NT2/D1 (cell line): ENCODE measurements around the gene COL23A1.
"Not testable (repeated sequence)": the region's sequence is repeated elsewhere in the genome, so short reads cannot be mapped to it uniquely, and the experiment has no call there.

Experiments used
- DNase-seq: peaks from one replicate; pipeline ENCODE4 v3.0.0-alpha.2; 2011; ENCODE audit warnings: low read depth, low spot score
- H3K27me3 ChIP-seq: 2 replicates; pipeline ENCODE4 v1.6.0; 2011; ENCODE audit warnings: mild to moderate bottlenecking; ENCODE audit not compliant: insufficient read length, insufficient read depth
- H3K36me3 ChIP-seq: 2 replicates; pipeline ENCODE4 v1.6.1; 2011; ENCODE audit warnings: mild to moderate bottlenecking, low read length, mixed read lengths; ENCODE audit not compliant: insufficient read depth, insufficient read length
- H3K4me1 ChIP-seq: 2 replicates; pipeline ENCODE4 v1.5.1; 2011; ENCODE audit not compliant: insufficient read depth, insufficient read length
- H3K4me3 ChIP-seq: 2 replicates; pipeline ENCODE4 v1.5.1; 2011; ENCODE audit warnings: low read depth; ENCODE audit not compliant: insufficient read length
- H3K9ac ChIP-seq: 2 replicates; pipeline ENCODE4 v1.6.0; 2011; ENCODE audit warnings: low read depth; ENCODE audit not compliant: insufficient read length
- H3K9me3 ChIP-seq: 2 replicates; pipeline ENCODE4 v1.5.1; 2011; ENCODE audit warnings: mild to moderate bottlenecking, low read length; ENCODE audit not compliant: insufficient read depth
- SUZ12 ChIP-seq: IDR thresholded peaks from 2 replicates; pipeline ENCODE4 v1.6.1; 2011; ENCODE audit not compliant: insufficient read length, insufficient read depth; ENCODE audit errors: extremely low read depth
- YY1 ChIP-seq: IDR thresholded peaks from 2 replicates; pipeline ENCODE4 v1.6.1; 2011; ENCODE audit not compliant: insufficient read length, insufficient read depth
- ZNF274 ChIP-seq: IDR thresholded peaks from 2 replicates; pipeline ENCODE4 v1.6.1; 2011; ENCODE audit warnings: mild to moderate bottlenecking, low read depth, low read length

The COL23A1 gene

DNA sequence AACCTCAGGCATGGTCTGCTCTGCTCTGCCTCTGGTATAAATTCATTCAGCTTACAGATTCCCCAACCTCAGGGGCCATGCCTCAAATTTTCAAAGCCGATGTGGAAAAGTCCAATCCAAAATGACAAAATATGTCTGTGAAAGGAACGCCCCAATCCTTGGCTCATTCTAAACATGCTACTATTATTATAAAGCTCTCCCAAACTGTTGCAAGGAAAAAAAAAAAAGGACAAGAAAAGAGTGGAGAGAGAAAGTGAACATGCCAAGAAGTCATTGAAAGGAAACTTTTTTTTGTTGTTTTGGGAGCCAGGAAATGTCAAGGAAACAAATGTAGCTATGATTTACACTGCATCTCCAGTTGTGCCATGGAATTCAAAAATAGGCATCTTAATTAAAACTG, 3.8 kb downstream of the COL23A1 start:
- Histone ChIP-seq H3K9me3 (peaks cover 5% of the 10 kb centered on the region; the same call in 1 of the 2 replicates), H3K4me1 (no peaks in the 10 kb centered on the region), H3K36me3 (no peaks in the 10 kb centered on the region), H3K4me3 (no peak overlapping the region), H3K27me3 (peaks cover 24% of the 10 kb centered on the region), H3K9ac (no peak overlapping the region)
- DNase-seq = no peak
- no peak for TF ChIP-seq ZNF274
- TF ChIP-seq SUZ12 = no peak
- TF ChIP-seq YY1 = no peak

DNA sequence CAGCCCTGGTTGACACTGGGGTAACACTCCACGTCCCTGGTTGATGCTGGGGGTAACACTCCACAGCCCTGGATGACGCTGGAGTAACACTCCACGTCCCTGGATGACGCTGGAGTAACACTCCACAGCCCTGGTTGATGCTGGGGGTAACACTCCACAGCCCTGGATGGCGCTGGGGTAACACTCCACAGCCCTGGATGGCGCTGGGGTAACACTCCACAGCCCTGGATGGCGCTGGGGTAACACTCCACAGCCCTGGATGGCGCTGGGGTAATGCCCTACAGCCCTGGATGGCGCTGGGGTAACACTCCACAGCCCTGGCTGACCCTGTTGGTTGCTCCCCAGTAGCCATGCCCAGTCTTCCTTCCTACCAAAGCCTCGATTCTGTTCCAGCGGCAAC, 4.8 kb downstream of the COL23A1 start:
- not testable (repeated sequence) for H3K4me1 ChIP-seq, H3K36me3 ChIP-seq, H3K9ac ChIP-seq, H3K4me3 ChIP-seq, H3K9me3 ChIP-seq, DNase-seq
- H3K27me3 ChIP-seq = peaks cover 24% of the 10 kb centered on the region

DNA sequence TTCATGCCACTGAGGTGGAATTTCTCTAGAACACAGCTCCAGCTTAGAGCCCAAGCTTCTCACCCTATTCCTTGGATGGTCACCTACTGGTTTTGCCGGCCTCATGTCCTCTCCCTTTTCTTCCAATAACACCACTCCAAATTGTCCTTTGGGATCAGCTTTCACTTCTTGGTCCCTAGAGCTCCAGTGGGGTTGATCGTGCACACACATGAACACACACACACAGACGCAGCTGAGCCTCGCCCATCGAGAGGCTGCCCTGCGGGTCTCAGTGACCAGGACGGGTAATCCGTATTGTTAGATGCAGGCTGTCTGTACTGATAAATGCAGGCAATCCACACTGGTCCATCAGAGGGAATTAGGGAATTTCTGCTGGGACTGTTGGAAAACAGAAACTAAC, 6.9 kb downstream of the COL23A1 start:
- DNase-seq = no peak
- Histone ChIP-seq H3K27me3 (peaks cover 9% of the 10 kb centered on the region), H3K36me3 (no peaks in the 10 kb centered on the region), H3K4me3 (no peak overlapping the region), H3K9ac (no peak overlapping the region), H3K4me1 (no peaks in the 10 kb centered on the region), H3K9me3 (peaks cover 5% of the 10 kb centered on the region; the same call in 1 of the 2 replicates)
- TF ChIP-seq YY1 (no peak), ZNF274 (no peak), SUZ12 (no peak)

DNA sequence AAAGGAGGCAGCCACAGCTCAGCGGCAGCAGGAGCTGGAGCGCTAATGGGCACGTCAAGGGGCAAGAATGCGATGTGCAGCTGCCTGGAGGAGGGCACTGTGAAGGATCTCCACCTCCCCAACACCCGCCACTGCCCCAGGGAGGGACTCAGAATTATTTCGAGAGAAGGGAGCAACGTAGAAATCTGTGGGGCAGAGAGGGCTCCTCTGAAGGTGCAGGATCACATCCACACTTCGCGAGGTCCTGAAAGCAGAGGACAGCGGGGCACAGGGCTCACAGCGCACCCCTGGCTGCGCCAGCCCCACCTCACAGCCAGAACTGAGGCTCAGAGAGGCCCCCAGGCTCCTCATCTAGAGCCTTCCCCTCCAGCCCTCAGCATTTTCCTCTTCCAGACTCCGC, 7.9 kb downstream of the COL23A1 start:
- TF ChIP-seq ZNF274 = no peak
- no peak for TF ChIP-seq YY1
- TF ChIP-seq SUZ12 = no peak
- DNase-seq = no peak
- Histone ChIP-seq H3K9me3 (peaks cover 5% of the 10 kb centered on the region; the same call in 1 of the 2 replicates), H3K4me1 (peaks cover 4% of the 10 kb centered on the region), H3K36me3 (no peaks in the 10 kb centered on the region), H3K27me3 (no peaks in the 10 kb centered on the region), H3K9ac (no peak overlapping the region), H3K4me3 (no peak overlapping the region)

DNA sequence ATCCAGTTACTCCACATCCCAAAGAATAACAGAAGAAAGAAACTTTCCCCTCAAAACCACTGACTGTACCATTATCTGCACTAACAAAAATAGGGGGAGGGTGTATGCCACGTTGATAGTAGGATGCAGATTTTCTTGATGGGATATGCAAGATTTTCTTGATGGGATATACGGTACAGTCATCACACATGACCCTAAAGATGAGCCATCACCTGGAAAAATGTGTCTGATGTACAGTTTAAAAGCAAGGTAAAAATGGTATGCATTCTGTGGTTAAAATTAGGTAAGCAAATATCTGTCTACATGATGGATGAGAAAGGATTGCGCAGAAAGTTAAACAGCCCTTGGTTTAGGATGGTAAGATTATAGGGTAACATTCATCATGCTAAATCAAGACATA, 8.6 kb downstream of the COL23A1 start:
- H3K4me1 ChIP-seq = peaks cover 4% of the 10 kb centered on the region
- no peak for TF ChIP-seq YY1
- TF ChIP-seq SUZ12 = no peak
- TF ChIP-seq ZNF274 = no peak

DNA sequence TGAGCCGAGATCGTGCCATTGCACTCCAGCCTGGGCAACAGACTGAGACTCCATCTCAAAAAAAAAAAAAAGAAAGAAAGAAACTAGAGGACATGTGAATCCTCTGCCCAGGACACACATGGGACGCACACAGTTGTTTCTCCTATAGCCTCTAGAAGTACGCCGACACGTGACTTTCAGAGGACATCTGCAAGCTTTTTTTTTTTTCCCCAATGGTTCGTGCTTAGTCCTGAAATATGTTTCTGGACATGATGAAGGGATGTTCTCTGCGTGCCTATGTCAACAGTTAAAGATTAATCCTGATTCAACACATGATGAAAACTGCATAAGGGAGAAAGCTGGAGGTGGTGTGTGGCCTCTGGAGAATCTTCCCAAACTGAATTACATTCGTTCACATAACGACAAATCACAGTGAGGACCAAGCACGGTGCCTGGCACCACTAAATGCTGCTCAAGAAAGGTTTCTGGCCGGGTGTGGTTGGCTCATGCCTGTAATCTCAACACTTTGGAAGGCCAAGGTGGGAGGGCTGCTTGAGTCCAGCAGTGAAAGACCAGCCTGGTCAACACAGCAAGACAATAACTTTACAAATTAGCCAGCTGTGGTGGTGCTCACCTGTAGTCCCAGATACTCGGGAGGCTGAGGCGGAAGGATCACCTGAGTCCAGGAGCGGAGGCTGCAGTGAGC, 9.8 kb downstream of the COL23A1 start:
- peaks cover 3% of the 10 kb centered on the region for H3K27me3 ChIP-seq
- no peak for TF ChIP-seq YY1
- no peak for TF ChIP-seq ZNF274
- TF ChIP-seq SUZ12 = no peak
- H3K4me3 ChIP-seq = no peak overlapping the region
- peaks cover 3% of the 10 kb centered on the region; the same call in 1 of the 2 replicates for H3K9me3 ChIP-seq
- no peak overlapping the region for H3K9ac ChIP-seq
- peaks cover 6% of the 10 kb centered on the region for H3K36me3 ChIP-seq
- H3K4me1 ChIP-seq = peaks cover 4% of the 10 kb centered on the region
- no peak for DNase-seq

More for the DNA sequence above, 8.6 kb downstream of the COL23A1 start:
- no peak for DNase-seq
- no peak overlapping the region for H3K9ac ChIP-seq
- H3K9me3 ChIP-seq = peaks cover 5% of the 10 kb centered on the region; the same call in 1 of the 2 replicates
- H3K36me3 ChIP-seq = no peaks in the 10 kb centered on the region
- H3K27me3 ChIP-seq = no peaks in the 10 kb centered on the region
- H3K4me3 ChIP-seq = no peak overlapping the region

DNA sequence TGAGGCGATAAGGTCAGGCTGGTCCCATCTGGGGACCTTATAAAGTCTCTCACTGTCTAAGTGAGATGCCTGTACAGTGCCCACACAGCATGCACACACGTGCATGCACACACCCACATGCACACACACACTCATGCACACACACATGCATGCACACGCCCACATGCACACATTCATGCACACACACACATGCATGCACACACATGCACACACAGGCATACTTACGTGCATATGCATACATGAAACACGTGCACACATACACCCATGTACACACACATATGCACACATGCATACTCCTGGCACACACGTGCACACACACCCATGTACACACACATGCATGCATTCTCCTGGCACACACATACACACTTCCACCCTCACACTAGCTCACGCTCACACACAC, 12.2 kb downstream of the COL23A1 start:
- H3K36me3 ChIP-seq = peaks cover 12% of the 10 kb centered on the region
- H3K4me1 ChIP-seq = peaks cover 4% of the 10 kb centered on the region
- H3K4me3 ChIP-seq = no peak overlapping the region
- TF ChIP-seq YY1 (no peak), SUZ12 (no peak), ZNF274 (no peak)
- no peak for DNase-seq
- peaks cover 4% of the 10 kb centered on the region for H3K9me3 ChIP-seq
- peaks cover 4% of the 10 kb centered on the region for H3K27me3 ChIP-seq
- peak overlapping the region; percentile 82 for H3K9ac ChIP-seq
